SKM-1 (cell line): ENCODE measurements around the gene ATAD1.
A peak's percentile ranks its signal among the peaks of the same experiment; 100 is the strongest.
"Not testable (repeated sequence)": the region's sequence is repeated elsewhere in the genome, so short reads cannot be mapped to it uniquely, and the experiment has no call there.

ENCODE experiments used
- DNase-seq: peaks from one replicate; lab custom pipeline; 2025; ENCODE audit not compliant: unreplicated experiment; lab: John Stamatoyannopoulos, UW

The ATAD1 gene, protein sequence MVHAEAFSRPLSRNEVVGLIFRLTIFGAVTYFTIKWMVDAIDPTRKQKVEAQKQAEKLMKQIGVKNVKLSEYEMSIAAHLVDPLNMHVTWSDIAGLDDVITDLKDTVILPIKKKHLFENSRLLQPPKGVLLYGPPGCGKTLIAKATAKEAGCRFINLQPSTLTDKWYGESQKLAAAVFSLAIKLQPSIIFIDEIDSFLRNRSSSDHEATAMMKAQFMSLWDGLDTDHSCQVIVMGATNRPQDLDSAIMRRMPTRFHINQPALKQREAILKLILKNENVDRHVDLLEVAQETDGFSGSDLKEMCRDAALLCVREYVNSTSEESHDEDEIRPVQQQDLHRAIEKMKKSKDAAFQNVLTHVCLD

GRCh38 chr10:87817609-87818504, at the start of gene ATAD1:
TSS of gene ATAD1 (minus strand) at chr10:87818226. CDS start at chr10:87814599, 3,627 bp downstream.
- peak; percentile 88 for DNase-seq

DNA sequence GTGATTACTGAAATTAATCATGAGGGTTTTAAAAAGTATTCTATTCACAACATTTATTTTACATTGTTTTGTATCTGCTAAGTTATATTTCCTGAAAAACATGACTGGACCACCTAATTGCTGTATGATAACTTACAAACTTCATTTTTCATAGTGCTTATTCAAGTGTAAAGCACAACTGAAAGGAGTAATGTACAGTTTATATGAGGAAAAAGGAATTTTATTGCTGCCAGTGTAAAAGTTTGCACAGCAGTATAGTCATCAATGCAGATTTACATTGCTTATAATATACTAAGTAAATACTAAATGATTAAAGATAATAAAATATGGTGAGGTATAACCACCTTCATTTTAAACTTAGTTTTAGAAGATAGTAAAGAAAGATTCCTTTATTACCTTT, 49.4 kb upstream of the ATAD1 start:
- DNase-seq: no peak

- no peak for DNase-seq
Measured at GRCh38 chr10:87866412-87866974, 48.5 kb upstream of the ATAD1 start.

- no peak for DNase-seq
Measured at GRCh38 chr10:87865241-87865881, 47.3 kb upstream of the ATAD1 start.

DNA sequence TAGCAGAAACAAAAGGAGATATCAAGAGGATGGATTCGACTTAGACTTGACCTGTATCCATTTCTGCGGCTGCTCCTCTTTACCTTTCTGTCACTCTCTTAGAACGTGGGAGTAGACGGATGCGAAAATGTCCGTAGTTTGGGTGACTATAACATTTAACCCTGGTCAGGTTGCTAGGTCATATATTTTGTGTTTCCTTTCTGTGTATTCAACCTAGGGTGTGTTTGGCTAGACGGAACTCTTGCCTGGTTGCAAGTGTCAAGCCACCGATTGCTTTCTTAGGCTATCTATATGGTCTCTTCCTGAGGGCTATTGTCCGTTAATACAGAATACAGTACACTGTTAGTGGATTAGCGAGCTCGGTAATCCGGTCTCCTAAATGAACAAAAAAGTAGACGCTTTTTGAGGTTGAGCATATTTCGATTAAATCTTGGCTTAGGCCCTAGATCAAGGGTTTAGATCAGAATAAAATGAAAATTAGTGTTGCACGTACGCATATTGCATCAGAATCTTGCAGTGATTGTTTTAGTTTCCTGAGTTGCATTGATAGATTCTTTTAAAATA, 46.6 kb upstream of the ATAD1 start:
- no peak for DNase-seq

DNA sequence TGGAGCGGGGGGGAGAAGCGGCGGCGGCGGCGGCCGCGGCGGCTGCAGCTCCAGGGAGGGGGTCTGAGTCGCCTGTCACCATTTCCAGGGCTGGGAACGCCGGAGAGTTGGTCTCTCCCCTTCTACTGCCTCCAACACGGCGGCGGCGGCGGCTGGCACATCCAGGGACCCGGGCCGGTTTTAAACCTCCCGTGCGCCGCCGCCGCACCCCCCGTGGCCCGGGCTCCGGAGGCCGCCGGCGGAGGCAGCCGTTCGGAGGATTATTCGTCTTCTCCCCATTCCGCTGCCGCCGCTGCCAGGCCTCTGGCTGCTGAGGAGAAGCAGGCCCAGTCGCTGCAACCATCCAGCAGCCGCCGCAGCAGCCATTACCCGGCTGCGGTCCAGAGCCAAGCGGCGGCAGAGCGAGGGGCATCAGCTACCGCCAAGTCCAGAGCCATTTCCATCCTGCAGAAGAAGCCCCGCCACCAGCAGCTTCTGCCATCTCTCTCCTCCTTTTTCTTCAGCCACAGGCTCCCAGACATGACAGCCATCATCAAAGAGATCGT, 46.0 kb upstream of the ATAD1 start:
- not testable (repeated sequence) for DNase-seq

DNA sequence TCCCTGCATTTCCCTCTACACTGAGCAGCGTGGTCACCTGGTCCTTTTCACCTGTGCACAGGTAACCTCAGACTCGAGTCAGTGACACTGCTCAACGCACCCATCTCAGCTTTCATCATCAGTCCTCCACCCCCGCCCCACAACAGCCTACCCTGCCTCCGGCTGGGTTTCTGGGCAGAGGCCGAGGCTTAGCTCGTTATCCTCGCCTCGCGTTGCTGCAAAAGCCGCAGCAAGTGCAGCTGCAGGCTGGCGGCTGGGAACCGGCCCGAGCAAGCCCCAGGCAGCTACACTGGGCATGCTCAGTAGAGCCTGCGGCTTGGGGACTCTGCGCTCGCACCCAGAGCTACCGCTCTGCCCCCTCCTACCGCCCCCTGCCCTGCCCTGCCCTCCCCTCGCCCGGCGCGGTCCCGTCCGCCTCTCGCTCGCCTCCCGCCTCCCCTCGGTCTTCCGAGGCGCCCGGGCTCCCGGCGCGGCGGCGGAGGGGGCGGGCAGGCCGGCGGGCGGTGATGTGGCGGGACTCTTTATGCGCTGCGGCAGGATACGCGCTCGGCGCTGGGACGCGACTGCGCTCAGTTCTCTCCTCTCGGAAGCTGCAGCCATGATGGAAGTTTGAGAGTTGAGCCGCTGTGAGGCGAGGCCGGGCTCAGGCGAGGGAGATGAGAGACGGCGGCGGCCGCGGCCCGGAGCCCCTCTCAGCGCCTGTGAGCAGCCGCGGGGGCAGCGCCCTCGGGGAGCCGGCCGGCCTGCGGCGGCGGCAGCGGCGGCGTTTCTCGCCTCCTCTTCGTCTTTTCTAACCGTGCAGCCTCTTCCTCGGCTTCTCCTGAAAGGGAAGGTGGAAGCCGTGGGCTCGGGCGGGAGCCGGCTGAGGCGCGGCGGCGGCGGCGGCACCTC, 45.3 kb upstream of the ATAD1 start, which contains the start of the genes KLLN and PTEN:
TSS of gene KLLN (minus strand) at position 481 of the 891 bp plus-strand sequence. CDS start 1,046 bp downstream, outside the sequence.
TSS of gene PTEN (plus strand) at position 573 of the 891 bp plus-strand sequence. CDS start 845 bp downstream, outside the sequence.
- DNase-seq: peak; percentile 74

DNA sequence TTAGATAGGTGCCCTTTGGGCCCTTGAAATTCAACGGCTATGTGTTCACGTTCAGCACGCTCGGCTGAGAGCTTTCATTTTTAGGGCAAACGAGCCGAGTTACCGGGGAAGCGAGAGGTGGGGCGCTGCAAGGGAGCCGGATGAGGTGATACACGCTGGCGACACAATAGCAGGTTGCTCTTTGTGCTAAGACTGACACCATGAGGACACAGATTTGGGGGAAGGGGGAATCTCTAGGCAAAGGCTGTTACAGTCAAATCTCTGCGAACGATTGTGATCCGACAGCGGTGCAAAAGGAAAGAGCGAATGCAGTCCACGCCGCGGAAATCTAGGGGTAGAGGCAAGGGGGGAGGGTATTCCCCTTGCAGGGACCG, 44.6 kb upstream of the ATAD1 start:
- DNase-seq: no peak

GRCh38 chr10:87861953-87862678, 44.1 kb upstream of the ATAD1 start:
- DNase-seq: peak; percentile 97

- DNase-seq: no peak
Measured at GRCh38 chr10:87861566-87861952, 43.5 kb upstream of the ATAD1 start.

DNA sequence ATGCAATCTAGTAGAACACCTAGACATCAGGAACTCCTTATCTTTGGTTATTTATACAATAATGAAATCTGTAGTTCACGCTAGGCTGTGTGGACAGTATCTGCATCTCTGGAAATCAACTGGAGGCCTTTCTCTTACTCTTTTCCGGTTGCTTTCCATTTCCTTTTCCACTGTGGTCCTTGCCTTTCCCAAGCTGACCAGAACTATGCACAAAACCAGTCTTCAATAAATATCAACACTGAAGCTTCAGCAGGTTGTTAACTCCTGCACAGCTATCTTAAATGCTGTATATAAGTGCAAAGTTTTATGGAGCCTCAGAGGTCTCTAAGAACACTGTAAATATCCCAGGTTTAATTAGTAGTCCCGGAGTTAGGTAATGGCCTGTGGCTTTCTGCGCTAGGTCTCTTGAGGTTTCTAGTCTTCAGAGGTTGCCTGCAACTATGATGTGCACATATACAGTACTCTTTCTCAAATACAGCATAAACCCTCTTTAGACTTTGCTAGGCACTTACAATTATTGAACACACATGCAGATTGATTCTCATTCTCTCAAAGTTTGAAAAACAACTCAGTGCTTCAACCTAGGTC, 42.9 kb upstream of the ATAD1 start:
- no peak for DNase-seq

DNA sequence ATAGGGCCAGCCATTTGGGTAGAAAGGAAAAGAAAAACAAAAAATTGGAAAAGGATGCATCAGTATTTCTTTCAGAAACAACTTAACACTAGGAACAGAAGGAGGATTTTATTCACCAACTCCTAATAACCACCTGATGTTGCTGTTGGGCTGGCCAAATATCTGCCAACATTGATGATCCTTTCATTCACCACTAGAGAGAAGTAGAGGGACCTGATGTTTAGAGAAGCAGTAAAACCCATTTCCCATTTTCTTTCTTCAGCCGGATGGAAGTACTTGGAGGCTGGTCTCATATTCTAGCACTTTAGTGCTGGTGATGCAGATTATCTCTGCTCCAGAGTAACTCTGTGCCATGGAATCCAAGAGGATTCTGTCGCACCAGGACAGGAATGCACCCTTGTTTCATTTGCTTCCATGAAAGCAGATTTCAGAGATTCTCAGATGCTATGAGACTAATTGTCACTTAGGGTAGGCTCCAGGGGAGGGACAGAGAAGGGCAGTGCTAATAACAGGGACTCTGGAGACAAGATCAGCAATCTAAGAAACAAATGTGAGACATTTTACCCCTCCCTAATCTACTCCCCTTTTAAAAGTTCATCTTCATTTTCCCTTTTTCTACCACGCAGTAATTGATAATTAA, 42.2 kb upstream of the ATAD1 start:
- DNase-seq: peak; percentile 72

DNA sequence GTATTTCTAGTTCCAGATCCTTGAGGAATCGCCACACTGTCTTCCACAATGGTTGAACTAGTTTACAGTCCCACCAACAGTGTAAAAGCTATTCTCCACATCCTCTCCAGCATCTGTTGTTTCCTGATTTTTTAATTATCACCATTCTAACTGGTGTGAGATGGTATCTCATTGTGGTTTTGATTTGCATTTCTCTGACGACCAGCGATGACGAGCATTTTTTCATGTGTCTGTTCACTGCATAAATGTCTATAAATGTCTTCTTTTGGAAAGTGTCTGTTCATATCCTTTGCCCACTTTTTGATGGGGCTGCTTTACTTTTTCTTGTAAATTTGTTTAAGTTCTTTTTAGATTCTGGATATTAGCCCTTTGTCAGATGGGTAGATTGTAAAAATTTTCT, 37.6 kb upstream of the ATAD1 start:
- DNase-seq: not testable (repeated sequence)

- not testable (repeated sequence) for DNase-seq
Measured at GRCh38 chr10:87855247-87855646, 37.2 kb upstream of the ATAD1 start.

DNA sequence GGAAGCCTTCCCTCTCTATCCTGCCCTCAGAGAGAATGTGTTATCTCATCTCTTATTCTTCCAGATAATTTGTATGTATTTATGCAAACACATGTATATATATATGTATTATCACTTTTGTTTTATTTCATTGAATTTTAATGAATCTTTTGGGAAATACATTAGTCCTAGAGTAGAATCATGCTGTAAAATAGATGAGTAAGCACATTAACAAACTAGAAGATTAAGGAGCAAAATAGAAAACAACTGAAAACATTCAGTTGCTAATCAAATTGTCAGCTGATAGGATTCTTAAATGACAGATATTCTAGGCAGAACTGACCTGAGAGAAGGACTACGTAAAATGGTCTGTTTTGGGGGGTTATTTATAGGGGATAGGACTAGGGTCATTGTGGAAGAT, 34.1 kb upstream of the ATAD1 start:
- DNase-seq: no peak

GRCh38 chr10:87850742-87851205, 32.7 kb upstream of the ATAD1 start:
- DNase-seq: peak; percentile 35

- DNase-seq: no peak
Measured at GRCh38 chr10:87849001-87849400, 31.0 kb upstream of the ATAD1 start.

- DNase-seq: no peak
Measured at GRCh38 chr10:87847550-87847949, 29.5 kb upstream of the ATAD1 start.
